Glutamatergic neuron (in vitro differentiated cells): Measurements from ENCODE around the gene TAS2R60. TPM values are rescaled to one million over a fixed set of nuclear protein-coding genes. Genes with fewer than 3 reads are reported as not detected.
"Not testable (repeated sequence)": the region's sequence is repeated elsewhere in the genome, so short reads cannot be mapped to it uniquely, and the experiment has no call there.

ENCODE experiments used
- DNase-seq: peaks from one replicate; pipeline ENCODE4 v3.0.0; 2022
- H3K27ac Mint-ChIP-seq: one replicate; pipeline ENCODE4 v1.8.0; 2020; ENCODE audit warnings: mild to moderate bottlenecking, mixed read lengths, inconsistent platforms; ENCODE audit not compliant: unreplicated experiment
- H3K27me3 Mint-ChIP-seq: one replicate; pipeline ENCODE4 v1.8.0; 2020; ENCODE audit warnings: mild to moderate bottlenecking, moderate library complexity, mixed read lengths, inconsistent platforms; ENCODE audit not compliant: unreplicated experiment
- H3K36me3 Mint-ChIP-seq: one replicate; pipeline ENCODE4 v1.8.0; 2020; ENCODE audit warnings: mild to moderate bottlenecking, mixed read lengths, inconsistent platforms; ENCODE audit not compliant: unreplicated experiment
- H3K4me1 Mint-ChIP-seq: one replicate; pipeline ENCODE4 v1.8.0; 2020; ENCODE audit warnings: mild to moderate bottlenecking, low read depth, mixed read lengths, inconsistent platforms; ENCODE audit not compliant: unreplicated experiment
- H3K4me3 Mint-ChIP-seq: one replicate; pipeline ENCODE4 v1.8.0; 2020; ENCODE audit warnings: mild to moderate bottlenecking, mixed read lengths, inconsistent platforms; ENCODE audit not compliant: unreplicated experiment
- H3K9me3 Mint-ChIP-seq: one replicate; pipeline ENCODE4 v1.8.0; 2020; ENCODE audit warnings: mild to moderate bottlenecking, moderate library complexity, mixed read lengths, inconsistent platforms; ENCODE audit not compliant: unreplicated experiment
- total RNA-seq: library from RNA; stranded (reverse); fragmentation: NEBNext Ultra II Directional; extraction: Animal tissue kit (Norgen Biotek cat#: 25700); gene quantifications from one replicate; pipeline ENCODE4 v1.2.1, GENCODE V29; 2021; ENCODE audit not compliant: unreplicated experiment
- TF ChIP-seq, protein P1 (sequence below): fragments of 200-600 bp; sonication (generic); IDR thresholded peaks from one replicate; pipeline ENCODE4 v1.5.0; 2021; ENCODE audit not compliant: partially characterized antibody, unreplicated experiment

TAS2R60 gene
- total RNA-seq, 1 donor from 2014 or later = not detected

DNA sequence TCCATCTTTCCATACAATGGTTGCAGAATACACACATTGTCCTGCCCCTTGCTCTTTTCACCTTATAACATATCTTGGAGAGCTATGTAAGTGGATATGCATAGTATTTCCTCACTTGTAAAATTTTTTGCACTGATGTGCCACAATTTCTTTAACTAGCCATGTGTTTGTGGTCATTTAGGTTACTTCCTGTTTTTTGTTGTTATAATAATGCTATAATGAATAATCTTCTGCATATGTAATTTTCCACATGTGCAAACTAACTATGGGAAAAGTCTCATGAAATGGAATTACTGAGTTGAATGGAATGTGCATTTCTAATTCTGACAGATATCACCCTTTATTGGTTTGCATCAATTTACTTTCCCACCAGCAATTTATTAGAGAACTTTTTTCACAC is 37.2 kb downstream of the TAS2R60 start:
- Mint-ChIP-seq H3K9me3 (no peaks in the 10 kb centered on the region), H3K27ac (no peak overlapping the region), H3K27me3 (no peaks in the 10 kb centered on the region), H3K4me1 (no peaks in the 10 kb centered on the region), H3K4me3 (no peak overlapping the region), H3K36me3 (no peaks in the 10 kb centered on the region)
- DNase-seq = no peak
- TF ChIP-seq, protein P1, sequence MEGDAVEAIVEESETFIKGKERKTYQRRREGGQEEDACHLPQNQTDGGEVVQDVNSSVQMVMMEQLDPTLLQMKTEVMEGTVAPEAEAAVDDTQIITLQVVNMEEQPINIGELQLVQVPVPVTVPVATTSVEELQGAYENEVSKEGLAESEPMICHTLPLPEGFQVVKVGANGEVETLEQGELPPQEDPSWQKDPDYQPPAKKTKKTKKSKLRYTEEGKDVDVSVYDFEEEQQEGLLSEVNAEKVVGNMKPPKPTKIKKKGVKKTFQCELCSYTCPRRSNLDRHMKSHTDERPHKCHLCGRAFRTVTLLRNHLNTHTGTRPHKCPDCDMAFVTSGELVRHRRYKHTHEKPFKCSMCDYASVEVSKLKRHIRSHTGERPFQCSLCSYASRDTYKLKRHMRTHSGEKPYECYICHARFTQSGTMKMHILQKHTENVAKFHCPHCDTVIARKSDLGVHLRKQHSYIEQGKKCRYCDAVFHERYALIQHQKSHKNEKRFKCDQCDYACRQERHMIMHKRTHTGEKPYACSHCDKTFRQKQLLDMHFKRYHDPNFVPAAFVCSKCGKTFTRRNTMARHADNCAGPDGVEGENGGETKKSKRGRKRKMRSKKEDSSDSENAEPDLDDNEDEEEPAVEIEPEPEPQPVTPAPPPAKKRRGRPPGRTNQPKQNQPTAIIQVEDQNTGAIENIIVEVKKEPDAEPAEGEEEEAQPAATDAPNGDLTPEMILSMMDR = no peak

DNA sequence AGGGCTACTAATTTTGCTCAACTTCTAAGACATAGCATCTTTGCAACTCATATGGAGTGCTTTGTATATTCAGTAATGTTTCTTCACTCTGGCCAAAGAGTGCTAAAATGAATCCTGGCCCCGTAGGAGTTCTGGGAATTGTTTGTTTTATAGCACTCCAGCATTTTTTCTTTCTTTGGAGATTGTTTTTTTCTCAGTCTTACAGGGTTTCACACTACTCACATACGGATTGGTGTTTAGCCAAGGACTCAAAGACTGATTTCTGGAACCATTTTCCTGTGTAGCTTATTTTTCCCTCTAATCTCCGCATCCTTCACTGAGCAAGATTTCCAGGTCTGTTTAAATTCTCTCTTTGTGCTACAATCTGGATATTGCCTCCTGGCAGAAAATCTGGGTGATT is 40.9 kb downstream of the TAS2R60 start:
- no peaks in the 10 kb centered on the region for H3K4me1 Mint-ChIP-seq
- no peak overlapping the region for H3K27ac Mint-ChIP-seq
- H3K36me3 Mint-ChIP-seq = no peaks in the 10 kb centered on the region

GRCh38 chr7:143485094-143485493 is 41.8 kb downstream of the TAS2R60 start:
- no peak for DNase-seq
- Mint-ChIP-seq H3K4me1 (no peaks in the 10 kb centered on the region), H3K36me3 (no peaks in the 10 kb centered on the region), H3K4me3 (no peak overlapping the region), H3K27ac (no peak overlapping the region), H3K27me3 (no peaks in the 10 kb centered on the region), H3K9me3 (no peaks in the 10 kb centered on the region)
- TF ChIP-seq, protein P1 = no peak

More for the DNA sequence above, 40.9 kb downstream of the TAS2R60 start:
- no peak overlapping the region for H3K4me3 Mint-ChIP-seq
- no peaks in the 10 kb centered on the region for H3K27me3 Mint-ChIP-seq
- no peaks in the 10 kb centered on the region for H3K9me3 Mint-ChIP-seq
- no peak for DNase-seq
- TF ChIP-seq, protein P1 = no peak

DNA sequence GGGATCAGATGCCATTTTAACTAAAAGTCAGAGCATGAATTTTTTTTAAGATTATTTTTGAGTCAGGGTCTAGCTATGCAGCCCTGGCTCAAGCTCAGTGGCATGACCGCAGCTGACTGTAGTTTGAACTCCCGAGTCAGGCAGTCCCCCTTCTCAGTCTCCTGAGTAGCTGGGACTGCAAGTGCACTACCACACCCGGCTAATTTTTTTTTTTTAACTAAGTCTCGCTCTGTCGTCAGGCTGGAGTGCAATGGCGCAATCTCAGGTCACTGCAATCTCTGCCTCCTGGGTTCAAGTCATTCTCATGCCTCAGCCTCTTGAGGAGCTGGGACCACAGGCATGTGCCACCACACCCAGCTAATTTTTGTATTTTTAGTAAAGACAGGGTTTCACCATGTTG is 42.2 kb downstream of the TAS2R60 start:
- H3K4me1 Mint-ChIP-seq = no peaks in the 10 kb centered on the region
- H3K27me3 Mint-ChIP-seq = no peaks in the 10 kb centered on the region
- TF ChIP-seq, protein P1 = no peak

GRCh38 chr7:143486266-143486665 is 43.0 kb downstream of the TAS2R60 start:
- not testable (repeated sequence) for H3K27me3 Mint-ChIP-seq, H3K27ac Mint-ChIP-seq, H3K9me3 Mint-ChIP-seq, H3K36me3 Mint-ChIP-seq, H3K4me1 Mint-ChIP-seq, DNase-seq, H3K4me3 Mint-ChIP-seq

More for the DNA sequence above, 42.2 kb downstream of the TAS2R60 start:
- H3K27ac Mint-ChIP-seq = no peak overlapping the region
- H3K9me3 Mint-ChIP-seq = no peaks in the 10 kb centered on the region
- DNase-seq = no peak
- no peak overlapping the region for H3K4me3 Mint-ChIP-seq
- H3K36me3 Mint-ChIP-seq = no peaks in the 10 kb centered on the region

DNA sequence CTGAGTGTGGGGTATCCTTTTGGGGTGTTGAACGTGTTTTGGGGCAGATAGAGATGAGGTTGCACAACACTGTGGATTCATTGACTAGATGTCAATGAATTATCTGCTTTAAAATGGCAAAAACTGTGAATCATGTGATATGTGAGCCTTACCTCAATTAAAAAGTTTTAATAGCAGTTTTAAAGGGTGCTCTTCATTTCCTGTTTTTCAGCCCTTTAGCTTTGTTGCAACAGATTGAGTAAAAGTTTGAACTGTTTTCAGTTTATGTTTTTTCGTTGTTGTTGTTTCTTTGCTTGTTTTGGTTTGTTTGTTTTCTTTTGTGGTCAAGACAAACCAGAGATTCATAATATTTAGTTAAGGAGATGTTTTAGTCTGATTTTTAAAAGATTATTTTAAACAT is 43.8 kb downstream of the TAS2R60 start:
- DNase-seq = no peak
- no peaks in the 10 kb centered on the region for H3K9me3 Mint-ChIP-seq
- H3K4me1 Mint-ChIP-seq = no peaks in the 10 kb centered on the region
- TF ChIP-seq, protein P1 = no peak
- no peaks in the 10 kb centered on the region for H3K36me3 Mint-ChIP-seq
- H3K4me3 Mint-ChIP-seq = no peak overlapping the region
- H3K27me3 Mint-ChIP-seq = no peaks in the 10 kb centered on the region
- H3K27ac Mint-ChIP-seq = no peak overlapping the region
